ENCODE measurements around the gene IGFLR1.
"Not testable (repeated sequence)": the region's sequence is repeated elsewhere in the genome, so short reads cannot be mapped to it uniquely, and the experiment has no call there.

The IGFLR1 gene

GRCh38 chr19:35703343-35703742, 38.9 kb downstream of the IGFLR1 start:
- DNase-seq, result no peak

- peak; percentile 97 to 99 for DNase-seq
Observed at GRCh38 chr19:35702223-35703012, 39.8 kb downstream of the IGFLR1 start.

- DNase-seq, result no peak
Observed at GRCh38 chr19:35696835-35697234, 45.4 kb downstream of the IGFLR1 start.

GRCh38 chr19:35695895-35696422, 46.3 kb downstream of the IGFLR1 start:
- no peak for DNase-seq

DNA sequence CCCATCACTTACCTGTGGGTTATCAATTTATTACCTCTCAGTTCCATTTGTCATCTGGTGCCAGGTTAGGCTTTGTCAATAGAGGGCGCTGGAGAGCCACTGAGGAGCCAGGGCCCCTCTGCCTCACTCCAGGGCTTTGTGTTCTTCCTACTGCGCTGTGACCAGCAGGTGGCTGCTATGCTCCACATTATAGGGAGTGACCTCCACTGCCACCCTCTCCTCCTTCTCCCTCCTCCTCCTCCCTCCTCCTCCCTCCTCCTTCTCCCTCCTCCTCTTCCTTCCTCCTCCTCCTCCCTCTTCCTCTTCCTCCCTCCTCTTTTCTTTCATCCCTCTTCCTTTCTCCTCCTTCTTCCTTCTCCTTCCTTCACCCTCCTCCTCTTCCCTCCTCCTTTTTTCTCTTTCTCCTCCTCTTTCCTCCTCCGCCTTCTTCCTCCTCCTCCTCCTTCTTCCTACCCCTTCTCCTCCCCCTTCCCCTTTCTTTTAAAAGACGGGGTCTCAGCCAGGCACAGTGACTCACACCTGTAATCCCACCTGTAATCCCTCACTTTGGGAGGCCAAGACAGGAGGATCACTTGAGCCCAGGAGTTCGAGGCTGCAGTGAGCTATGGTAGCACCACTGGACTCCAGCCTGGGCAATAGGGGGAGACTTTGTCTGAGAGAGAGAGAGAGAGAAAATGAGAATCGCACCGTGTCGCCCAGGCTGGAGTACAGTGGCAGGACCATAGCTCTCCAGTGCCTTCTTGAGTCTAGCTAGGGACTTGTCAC, 48.2 kb downstream of the IGFLR1 start:
- DNase-seq, result peak; percentile 86 to 89

DNA sequence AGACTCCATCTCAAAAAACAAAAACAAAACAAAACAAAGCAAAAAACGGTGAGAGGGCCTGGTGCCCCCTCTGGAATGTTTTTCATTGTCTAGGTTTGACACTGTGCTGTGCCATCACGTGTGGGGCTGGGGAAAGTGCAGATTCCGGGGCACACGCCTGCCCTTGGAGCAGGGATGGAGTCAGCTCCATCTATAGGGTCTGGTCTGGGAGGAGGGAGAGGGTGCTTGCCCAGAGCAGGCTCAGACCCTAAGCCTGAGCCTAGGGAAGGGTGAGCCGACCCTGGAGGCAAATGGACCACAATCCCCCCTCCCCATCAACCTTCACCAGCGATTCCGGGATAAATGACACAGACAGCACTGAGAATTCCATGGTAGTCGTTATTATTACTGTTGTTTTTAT, 48.8 kb downstream of the IGFLR1 start:
- no peak for DNase-seq

- DNase-seq, result no peak
Observed at GRCh38 chr19:35692010-35692409, 50.2 kb downstream of the IGFLR1 start.

- not testable (repeated sequence) for DNase-seq
Observed at GRCh38 chr19:35691106-35691505, 51.1 kb downstream of the IGFLR1 start.

DNA sequence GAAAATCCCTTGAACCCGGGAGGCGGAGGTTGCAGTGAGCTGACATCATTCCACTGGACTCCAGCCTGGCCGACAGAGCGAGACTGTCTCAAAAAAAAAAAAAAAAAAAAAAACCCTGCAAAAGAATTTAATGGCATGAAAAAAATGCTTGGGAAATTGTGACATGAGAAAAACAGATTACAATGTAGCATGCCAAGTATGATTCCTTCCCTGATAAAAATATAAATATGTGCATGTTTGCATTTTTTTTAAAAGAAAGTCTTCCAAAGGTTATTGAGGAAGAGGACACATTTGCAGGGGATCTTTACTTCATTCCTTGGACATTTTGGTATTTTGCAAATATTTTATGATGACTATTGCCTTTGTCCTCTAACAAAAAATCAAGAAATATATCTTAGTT, 52.4 kb downstream of the IGFLR1 start:
- DNase-seq, result no peak
